ENCODE measurements around the gene FAM180A.
A peak's percentile ranks its signal among the peaks of the same experiment; 100 is the strongest.
"Not testable (repeated sequence)": the region's sequence is repeated elsewhere in the genome, so short reads cannot be mapped to it uniquely, and the experiment has no call there.

Gene FAM180A

DNA sequence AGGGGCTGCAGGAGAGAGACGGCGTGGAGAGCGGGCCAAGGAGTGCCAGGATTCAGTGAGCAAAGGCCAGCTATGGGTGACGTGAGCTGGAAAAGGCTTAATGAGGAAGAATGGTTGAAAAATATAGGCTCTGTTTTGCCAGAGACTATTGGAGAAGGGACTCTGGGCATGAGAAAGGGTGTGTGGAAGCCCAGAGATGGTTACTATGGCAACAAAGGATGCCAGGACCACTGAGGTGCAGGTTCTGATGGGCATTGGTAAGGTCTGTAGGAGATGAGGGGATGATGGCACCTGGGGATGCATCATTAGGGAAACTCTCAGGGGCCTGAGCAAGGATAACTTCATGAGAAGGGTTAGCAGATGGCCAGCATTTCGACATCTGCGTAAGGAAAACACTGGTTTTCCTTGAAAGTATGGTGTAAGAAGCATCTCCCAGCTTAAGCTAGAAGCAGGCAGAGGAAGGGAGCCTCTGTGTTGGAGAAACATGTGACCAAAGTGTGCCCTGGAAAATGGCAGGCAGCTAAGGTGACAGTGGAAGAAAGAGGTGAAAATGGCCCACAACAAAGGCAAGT, 21.6 kb upstream of the FAM180A start:
- no peak for DNase-seq

DNA sequence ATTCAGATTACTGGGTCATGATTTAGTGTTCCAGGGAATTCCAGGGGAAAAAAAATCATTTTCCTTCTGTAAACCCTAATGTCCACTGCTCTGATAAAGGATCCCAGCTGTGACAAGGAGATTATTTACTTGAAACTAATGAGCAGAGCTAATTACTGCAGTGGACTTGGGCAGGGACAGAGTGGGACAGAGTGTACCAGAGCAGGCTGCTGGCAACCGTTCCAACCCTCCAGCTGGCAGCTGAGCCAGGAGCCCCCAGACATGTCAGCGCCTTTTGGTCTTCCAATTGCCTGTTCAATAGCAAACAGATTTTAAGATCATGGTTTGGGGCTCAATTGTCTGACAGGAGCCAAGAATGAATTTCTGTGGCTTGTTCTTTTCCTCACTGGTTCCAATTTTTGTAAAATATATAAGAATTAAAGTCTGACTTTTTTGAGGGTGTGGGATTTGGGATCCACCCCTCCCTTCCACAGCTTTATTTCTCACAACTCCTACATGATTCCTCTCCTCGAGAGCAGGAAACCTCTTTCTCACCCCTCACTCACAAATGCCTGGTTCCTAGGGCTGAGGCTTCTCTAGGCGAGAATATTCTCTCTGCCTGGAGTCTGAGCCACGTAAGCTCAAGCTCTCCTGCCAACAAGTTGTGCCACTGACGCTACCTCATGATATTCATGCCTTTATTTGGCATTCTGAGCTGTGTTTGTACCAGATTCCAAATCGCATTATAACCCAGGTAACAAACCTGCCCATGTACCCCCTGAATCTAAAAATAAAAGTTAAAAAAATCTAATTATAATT, 20.6 kb upstream of the FAM180A start:
- no peak for DNase-seq

- DNase-seq, result no peak
These were observed 19.9 kb upstream of the FAM180A start for GRCh38 chr7:135768467-135768866.

- DNase-seq, result no peak
These were observed 19.5 kb upstream of the FAM180A start for GRCh38 chr7:135768064-135768463.

GRCh38 chr7:135763261-135763660, 14.6 kb upstream of the FAM180A start:
- DNase-seq, result no peak

GRCh38 chr7:135761751-135762488, 13.3 kb upstream of the FAM180A start:
- no peak for DNase-seq

DNA sequence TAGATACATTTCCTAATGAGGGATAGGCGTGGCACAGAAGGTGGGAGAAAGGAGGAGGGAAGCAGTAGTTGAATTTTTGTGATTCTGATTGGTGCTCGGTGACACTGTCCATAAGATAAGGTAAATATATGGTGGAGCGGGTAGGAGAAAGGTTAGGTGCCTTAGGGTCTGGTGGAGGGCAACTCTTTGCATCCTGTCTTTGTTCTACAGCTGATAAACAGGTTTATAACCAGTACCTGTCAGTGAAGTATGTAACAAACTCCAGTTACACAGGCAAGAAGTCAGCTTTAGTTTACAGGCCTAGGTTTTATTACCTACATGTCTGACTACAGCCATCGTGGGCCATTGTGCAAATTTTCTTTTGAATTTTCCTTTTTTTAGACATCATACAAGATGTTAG, 10.9 kb upstream of the FAM180A start:
- DNase-seq, result no peak

DNA sequence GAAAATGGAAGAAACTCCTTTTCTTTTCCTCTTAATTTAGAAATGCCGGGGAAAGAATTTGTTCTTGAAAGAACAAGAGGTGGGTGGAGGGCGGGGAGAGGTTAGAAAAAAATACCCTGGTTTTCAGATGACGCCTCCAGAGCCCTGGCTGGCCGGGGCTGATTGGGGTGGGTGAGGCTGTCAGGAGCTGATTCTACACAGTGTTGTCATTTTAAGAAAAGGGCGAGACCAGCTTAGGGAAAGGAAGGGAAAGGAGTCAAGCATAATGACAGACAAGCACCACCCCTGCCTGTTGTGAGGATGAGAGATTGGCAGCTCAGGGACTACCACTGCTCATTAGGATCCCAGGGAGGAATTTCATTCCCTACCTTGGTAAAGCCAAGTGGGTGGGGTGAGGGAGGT, 9.9 kb upstream of the FAM180A start:
- no peak for DNase-seq

GRCh38 chr7:135757719-135758411, 9.3 kb upstream of the FAM180A start:
- DNase-seq, result no peak

GRCh38 chr7:135756191-135756590, 7.6 kb upstream of the FAM180A start:
- no peak for DNase-seq

GRCh38 chr7:135755351-135755753, 6.7 kb upstream of the FAM180A start:
- DNase-seq, result peak; percentile 2

DNA sequence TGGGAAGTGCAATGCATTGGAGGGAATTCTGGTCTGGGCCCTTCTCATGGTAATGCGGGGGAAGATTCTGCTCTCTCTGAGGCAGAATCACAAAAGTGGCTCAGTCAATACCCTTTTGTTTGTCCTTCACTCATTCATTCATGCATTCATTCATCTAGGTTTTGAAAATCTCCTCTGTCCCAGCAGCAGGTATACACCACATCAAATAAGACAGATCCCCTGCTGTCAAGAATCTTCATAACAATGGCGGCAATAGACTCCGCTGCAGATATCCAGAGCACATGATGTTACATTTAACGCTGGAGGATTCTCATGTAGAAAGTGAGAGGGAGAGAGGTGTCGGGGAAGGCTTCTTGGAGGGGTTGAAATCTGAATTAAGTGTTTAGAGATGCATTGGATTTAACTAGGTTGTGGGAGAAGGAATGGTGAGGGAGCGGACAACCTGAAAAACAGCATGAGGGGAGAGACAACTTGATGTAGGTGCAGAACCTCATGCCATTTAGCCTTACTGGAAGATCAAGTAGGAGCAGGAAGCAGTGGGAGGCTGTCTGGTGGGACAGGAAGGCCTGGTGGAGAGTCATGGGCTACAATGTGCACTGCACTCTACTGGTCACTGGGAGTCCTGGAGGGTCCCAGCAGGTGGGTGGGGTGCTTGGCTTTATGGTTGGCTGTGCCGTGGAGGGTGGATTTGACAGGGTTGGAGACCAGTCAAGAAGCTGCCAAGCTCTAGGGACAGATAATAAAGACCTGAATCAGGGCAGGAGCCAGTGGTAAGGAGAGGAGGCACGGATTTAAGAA, 5.2 kb upstream of the FAM180A start:
- DNase-seq, result no peak

DNA sequence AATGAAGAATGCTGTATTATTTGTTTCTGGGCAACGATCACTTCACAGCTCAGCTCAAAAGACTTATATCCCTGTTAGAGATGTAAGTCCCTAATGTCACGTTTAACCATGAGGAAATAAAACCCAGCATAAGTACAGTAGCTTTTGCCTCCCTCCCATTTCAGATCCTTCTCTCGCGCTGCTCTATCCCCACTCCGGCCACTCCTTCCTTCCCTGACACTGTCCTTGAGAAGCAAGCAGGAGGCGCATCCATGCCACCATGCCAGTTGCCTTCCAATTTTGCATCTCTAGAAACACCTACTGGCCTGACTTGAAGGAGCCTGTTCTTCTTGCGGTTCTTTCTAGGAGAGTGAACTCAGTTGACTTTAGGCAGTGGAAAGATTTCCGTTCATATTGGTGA, 1.2 kb downstream of the FAM180A start:
- no peak for DNase-seq

- DNase-seq, result no peak
These were observed 2.8 kb downstream of the FAM180A start for GRCh38 chr7:135745703-135746312.

DNA sequence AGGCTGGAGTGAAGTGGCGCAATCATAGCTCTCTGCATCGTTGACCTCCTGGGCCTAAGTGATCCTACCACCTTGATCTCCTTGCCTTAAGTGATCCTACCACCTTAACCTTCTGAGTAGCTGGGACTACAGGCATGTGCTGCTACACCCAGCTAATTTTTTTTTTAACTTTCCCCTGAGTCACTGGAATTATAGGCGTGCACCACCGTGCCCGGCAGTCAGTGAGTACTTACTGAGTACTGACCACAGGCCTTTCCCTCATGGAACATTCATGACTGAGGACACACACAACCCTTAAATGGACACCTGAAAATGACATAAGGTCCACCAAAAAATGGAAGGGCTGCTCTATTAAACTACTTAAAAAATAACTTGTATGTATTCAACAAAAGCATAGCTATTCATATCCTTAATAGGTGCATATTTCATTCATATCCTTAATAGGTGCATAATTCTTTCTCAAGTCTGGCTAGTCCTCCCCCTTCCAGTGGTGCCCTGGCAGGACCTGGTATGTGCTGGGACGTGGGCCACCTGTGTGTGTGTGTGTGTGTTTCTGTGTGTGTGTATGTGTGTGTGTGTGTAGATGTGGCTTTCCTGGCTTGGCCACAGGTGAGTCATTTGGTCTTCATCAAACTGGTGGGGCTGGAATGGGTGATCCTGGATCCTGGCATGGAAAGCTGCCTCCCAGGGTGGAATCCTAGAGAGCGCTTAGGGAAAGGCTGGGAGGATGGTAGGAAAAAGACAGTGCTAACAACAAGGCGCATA, 3.5 kb downstream of the FAM180A start:
- no peak for DNase-seq

- DNase-seq, result no peak
These were observed 4.5 kb downstream of the FAM180A start for GRCh38 chr7:135743907-135744731.

DNA sequence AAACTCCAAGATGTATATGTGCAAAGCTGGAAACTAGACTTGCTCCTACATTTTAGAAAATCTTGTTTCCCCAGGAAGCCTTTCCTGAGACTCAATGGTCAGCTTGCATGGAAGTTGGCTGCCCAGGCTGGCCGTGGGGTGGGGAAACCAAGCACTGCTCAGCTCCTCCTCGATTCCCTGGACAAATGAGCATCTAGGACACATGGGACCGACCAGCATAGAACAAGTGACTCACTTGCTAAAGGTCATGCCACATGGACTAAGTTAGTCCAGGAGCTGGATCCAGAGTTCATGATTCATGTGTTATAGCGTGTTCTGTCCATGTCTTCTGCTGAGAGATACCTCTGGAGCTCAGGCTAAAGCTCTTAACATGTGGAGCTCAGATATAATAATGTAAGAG, 6.2 kb downstream of the FAM180A start:
- no peak for DNase-seq

DNA sequence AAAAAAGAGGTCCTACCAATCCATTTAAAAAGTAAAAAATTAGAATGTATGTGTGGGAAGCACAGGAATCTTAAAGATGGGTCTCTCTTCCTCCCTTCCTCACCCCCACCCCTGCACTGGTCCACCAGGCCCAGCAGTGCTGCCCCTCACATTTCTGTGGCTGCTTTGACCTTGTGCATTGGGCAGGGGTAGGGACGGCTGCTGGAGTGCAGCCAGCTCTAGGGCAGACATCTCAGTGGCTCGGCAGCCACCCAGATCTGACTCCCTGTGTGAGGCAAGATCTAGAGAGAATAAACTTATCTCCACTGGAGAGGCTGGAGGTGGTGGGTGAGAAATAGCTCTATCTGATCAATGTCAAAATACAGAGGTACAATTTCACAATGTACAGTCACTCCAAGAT, 6.7 kb downstream of the FAM180A start:
- DNase-seq, result no peak

- no peak for DNase-seq
These were observed 7.7 kb downstream of the FAM180A start for GRCh38 chr7:135740889-135741288.

DNA sequence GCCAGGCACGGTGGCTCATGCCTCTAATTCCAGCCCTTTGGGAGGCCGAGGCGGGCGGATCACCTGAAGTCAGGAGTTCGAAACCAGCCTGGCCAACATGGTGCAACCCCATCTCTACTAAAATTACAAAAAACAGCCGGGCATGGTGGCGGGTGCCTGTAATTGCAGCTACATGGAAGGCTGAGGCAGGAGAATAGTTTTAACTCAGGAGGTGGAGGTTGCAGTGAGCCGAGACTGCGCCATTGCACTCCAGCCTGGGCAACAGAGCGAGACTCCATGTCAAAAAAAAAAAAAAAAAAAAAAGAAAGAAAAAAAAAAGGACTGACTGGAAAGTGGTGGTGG, 11.3 kb downstream of the FAM180A start:
- not testable (repeated sequence) for DNase-seq
